ENCODE results near the gene FYCO1.

Gene FYCO1

GRCh38 chr3:45968149-45968548, 27.5 kb downstream of the FYCO1 start:
- no peak overlapping the region for H3K4me3 ChIP-seq (ENCODE audit: low read length)
- no peak for TF ChIP-seq ZNF274 (IDR thresholded peaks at IDR 0.05; ENCODE audit: low read depth, low read length)

- H3K4me3 ChIP-seq (ENCODE audit: low read length), result no peak overlapping the region
- TF ChIP-seq ZNF274 (IDR thresholded peaks at IDR 0.05; ENCODE audit: low read depth, low read length), result no peak
These were observed 27.9 kb downstream of the FYCO1 start for GRCh38 chr3:45967724-45968123.

GRCh38 chr3:45966950-45967640, 28.5 kb downstream of the FYCO1 start:
- TF ChIP-seq ZNF274 (IDR thresholded peaks at IDR 0.05; ENCODE audit: low read depth, low read length), result no peak
- H3K4me3 ChIP-seq (ENCODE audit: low read length), result no peak overlapping the region

DNA sequence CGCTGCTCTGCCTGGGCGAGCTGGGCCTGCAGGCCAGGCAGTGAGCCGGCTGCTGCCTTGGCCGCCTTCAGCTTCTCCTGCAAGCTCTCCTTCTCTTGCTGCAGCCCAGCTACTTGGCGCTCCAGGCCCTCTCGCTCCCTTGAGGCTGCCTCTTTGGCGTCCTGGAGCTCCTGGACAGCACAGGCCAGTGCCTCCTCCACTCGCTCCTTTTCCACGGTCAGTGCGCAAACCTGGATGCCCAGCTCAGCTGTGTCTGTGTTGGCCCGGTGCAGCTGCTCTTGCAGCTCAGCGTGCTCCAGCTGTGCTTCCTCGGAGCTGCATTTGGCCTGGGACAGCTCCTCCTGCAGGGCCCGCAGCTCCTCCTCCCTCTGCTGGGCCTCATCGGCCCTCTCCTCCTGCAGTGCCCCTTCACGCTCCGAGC, 29.2 kb downstream of the FYCO1 start:
- no peak for TF ChIP-seq ZNF274 (IDR thresholded peaks at IDR 0.05; ENCODE audit: low read depth, low read length)
- no peak overlapping the region for H3K4me3 ChIP-seq (ENCODE audit: low read length)

DNA sequence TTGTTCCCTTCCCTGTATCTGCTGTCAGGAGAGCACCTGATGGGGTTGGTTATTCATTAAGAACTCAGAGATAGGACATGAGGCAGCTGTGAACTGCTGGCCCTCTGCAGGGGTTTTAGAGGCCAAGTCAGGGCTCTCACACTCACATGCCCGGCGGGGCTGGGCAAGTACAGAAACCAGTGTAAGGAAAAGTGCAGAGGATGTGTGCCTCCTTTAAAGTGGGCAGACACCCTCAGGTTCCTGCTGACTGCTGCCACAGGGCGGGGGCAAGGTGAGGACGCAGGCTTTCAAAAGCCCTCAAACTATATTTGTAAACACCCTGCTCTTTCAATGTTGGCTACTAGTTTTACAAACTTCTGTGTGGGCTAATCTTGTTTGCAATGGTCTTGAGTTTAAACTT, 30.0 kb downstream of the FYCO1 start:
- H3K4me3 ChIP-seq (ENCODE audit: low read length), result no peak overlapping the region
- TF ChIP-seq ZNF274 (IDR thresholded peaks at IDR 0.05; ENCODE audit: low read depth, low read length), result no peak

- no peak for TF ChIP-seq ZNF274 (IDR thresholded peaks at IDR 0.05; ENCODE audit: low read depth, low read length)
- H3K4me3 ChIP-seq (ENCODE audit: low read length), result no peak overlapping the region
These were observed 30.4 kb downstream of the FYCO1 start for GRCh38 chr3:45965253-45965652.

GRCh38 chr3:45964139-45964538, 31.5 kb downstream of the FYCO1 start:
- TF ChIP-seq ZNF274 (IDR thresholded peaks at IDR 0.05; ENCODE audit: low read depth, low read length), result no peak

DNA sequence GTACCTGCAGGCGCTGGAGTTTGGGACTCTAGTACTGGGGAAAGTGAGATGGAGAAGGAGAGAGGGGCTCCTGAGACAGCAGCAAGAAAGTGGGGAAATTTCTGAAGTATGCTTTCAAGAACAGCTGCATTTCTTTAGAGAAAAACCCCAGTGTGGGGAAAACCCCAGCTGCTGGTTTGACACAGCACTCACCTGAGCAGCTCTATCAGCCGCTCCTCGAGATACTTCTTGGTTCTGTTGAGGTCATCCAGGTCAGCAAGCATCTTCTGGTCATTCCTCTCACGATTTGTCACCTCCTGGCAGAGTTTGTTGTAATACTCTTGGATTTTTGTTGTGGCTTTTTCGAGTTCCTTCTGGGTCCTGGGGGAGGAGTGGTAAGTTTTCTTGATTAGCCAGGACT, 33.6 kb downstream of the FYCO1 start:
- H3K4me3 ChIP-seq (ENCODE audit: low read length), result no peak overlapping the region
- no peak for TF ChIP-seq ZNF274 (IDR thresholded peaks at IDR 0.05; ENCODE audit: low read depth, low read length)

More at GRCh38 chr3:45964139-45964538, 31.5 kb downstream of the FYCO1 start:
- H3K4me3 ChIP-seq (ENCODE audit: low read length), result no peak overlapping the region

DNA sequence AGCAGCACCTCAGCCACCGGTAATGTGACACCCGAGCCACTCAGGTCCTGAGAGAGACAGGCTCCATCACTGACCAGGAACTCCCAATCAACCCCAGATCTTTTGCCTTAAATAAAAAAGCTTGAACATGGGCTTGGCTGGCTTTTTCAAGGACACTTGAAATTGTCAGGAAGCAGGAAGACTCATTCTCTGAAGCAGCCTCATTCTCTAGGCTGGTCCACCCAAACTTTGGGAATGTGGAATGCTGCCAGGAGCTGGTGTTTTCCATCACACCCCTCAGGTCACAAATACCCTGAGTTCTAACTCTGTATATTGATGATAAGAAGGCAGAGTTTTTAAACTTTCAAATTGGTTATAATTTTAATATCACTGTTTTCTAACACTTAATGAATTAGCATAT, 35.3 kb downstream of the FYCO1 start:
- H3K4me3 ChIP-seq (ENCODE audit: low read length), result no peak overlapping the region
- TF ChIP-seq ZNF274 (IDR thresholded peaks at IDR 0.05; ENCODE audit: low read depth, low read length), result no peak

DNA sequence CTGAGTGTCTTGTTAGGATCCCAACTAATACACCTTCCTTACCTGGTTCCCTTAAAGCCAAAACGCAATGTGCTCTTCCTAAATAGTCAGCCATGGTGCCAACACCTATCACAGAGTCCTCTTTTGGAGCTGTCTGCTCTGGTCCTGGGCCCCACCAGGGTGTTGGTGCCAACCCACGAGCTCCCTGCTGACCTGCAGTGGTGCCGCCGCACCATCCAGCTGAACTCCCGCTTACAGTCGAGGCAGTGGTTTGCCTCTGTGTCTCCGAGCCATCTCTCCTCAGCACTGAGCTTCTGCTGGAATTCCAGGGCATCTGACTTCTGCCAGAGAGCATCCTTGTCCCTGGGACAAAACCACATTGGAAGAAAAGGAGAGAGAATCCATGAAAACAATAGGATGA, 36.4 kb downstream of the FYCO1 start:
- no peak overlapping the region for H3K4me3 ChIP-seq (ENCODE audit: low read length)
- TF ChIP-seq ZNF274 (IDR thresholded peaks at IDR 0.05; ENCODE audit: low read depth, low read length), result no peak

- no peak for TF ChIP-seq ZNF274 (IDR thresholded peaks at IDR 0.05; ENCODE audit: low read depth, low read length)
- no peak overlapping the region for H3K4me3 ChIP-seq (ENCODE audit: low read length)
These were observed 37.3 kb downstream of the FYCO1 start for GRCh38 chr3:45958321-45958791.

GRCh38 chr3:45957586-45957985, 38.0 kb downstream of the FYCO1 start:
- no peak for TF ChIP-seq ZNF274 (IDR thresholded peaks at IDR 0.05; ENCODE audit: low read depth, low read length)
- no peak overlapping the region for H3K4me3 ChIP-seq (ENCODE audit: low read length)

DNA sequence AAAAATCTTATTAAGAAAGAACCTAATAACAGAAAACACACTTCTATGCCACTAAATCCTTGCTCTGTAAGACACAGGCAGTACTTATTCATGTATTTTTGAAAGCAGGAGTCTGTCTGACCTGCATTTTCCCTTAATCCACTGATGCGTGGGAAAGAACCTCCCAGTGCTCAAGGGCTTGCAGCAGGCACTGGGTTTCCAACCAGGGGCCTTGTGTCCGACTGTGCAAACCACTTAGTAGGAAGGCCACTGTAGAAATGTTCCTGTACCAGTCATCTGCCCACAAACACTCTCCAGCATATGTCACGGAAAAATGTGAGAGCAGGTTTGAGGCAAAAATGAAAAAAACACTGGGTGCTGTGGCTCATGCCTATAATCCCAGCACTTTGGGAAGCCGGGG, 39.9 kb downstream of the FYCO1 start:
- TF ChIP-seq ZNF274 (IDR thresholded peaks at IDR 0.05; ENCODE audit: low read depth, low read length), result no peak
- no peak overlapping the region for H3K4me3 ChIP-seq (ENCODE audit: low read length)

DNA sequence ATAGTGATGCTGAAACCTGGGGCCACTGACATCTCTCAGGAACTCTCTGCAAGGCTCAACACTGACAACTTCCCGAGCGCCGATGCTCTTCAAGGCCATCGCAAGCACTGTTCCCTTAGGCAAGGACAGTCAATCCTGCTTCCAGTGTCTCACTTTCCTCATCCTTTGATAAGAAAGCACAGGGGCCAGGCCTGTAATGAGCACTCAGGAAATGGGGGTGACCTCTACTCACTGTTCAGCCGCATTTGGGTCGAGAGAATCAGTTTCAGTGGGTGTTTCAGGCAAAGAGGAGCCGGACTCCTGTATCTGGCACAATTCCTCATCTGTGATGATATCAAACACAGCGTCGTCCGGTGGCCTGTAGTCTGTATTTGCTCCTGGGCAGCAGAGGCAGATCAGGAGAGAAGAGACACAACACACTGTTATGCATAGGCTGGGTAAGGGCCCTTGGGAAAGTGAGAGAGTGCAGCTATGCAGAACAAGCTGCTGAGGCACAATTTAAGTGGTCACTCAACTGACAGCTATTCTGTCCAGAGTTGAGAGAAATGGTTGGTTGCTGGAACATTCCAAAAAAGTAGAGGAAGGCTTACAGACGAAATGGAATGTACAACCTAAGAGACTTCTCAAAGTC, 40.5 kb downstream of the FYCO1 start:
- H3K4me3 ChIP-seq (ENCODE audit: low read length), result no peak overlapping the region
- TF ChIP-seq ZNF274 (IDR thresholded peaks at IDR 0.05; ENCODE audit: low read depth, low read length), result no peak

DNA sequence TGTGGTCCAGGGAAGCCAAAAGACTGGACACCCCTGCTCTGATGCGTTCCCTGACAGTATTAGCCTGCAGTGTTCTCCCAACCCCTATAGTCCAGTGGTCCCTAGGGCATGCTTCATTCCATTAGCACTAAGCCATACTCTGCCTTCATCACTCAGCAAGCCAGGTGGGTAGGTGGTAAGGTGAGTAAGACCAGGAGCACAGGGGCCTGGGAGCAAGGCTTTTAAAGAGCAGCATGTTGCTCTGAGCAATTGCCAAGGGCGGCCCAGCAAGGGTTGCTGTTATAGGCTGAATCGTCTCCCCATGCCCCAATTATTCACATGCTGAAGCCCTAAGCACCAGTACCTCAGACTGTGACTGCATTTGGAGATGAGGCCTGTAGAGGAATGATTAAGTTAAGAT, 41.3 kb downstream of the FYCO1 start:
- no peak for TF ChIP-seq ZNF274 (IDR thresholded peaks at IDR 0.05; ENCODE audit: low read depth, low read length)
- no peak overlapping the region for H3K4me3 ChIP-seq (ENCODE audit: low read length)
